ENCODE results near the gene HYPK.

GRCh38 chr15:43852607-43853006, 52.2 kb downstream of the HYPK start:
- no peak for TF ChIP-seq CTCF (IDR thresholded peaks at IDR 0.05)
- TF ChIP-seq POLR2A (IDR thresholded peaks at IDR 0.05): no peak

Data from Peyer's patch (tissue), 4 donors.